HG03060 (cell line): ENCODE results near the gene THOC6.

ENCODE experiments used
- ATAC-seq: cut with Tn5 transposase; IDR thresholded peaks from one replicate; pipeline ENCODE4 v1.9.1; 2021; ENCODE audit warnings: low read depth, moderate number of reproducible peaks; ENCODE audit not compliant: unreplicated experiment

THOC6 gene

GRCh38 chr16:3014971-3015370 is 8.9 kb upstream of the THOC6 start:
- no peak for ATAC-seq

- ATAC-seq = no peak
Observed at GRCh38 chr16:3015865-3016521, 7.8 kb upstream of the THOC6 start.

GRCh38 chr16:3017344-3017743 is 6.5 kb upstream of the THOC6 start:
- no peak for ATAC-seq

GRCh38 chr16:3017794-3018506 is 5.9 kb upstream of the THOC6 start, which contains the start of gene CLDN6:
TSS of gene CLDN6 (minus strand) at chr16:3018183. CDS start at chr16:3016021, 2,162 bp downstream.
- ATAC-seq = no peak

GRCh38 chr16:3019594-3020246 is 4.1 kb upstream of the THOC6 start:
- no peak for ATAC-seq

GRCh38 chr16:3020247-3020603 is 3.6 kb upstream of the THOC6 start, which contains the start of gene TNFRSF12A:
TSS of gene TNFRSF12A (plus strand) at chr16:3020368. CDS start at chr16:3020398, 30 bp downstream.
- no peak for ATAC-seq

- no peak for ATAC-seq
Observed at GRCh38 chr16:3020604-3021448, 3.0 kb upstream of the THOC6 start.

- no peak for ATAC-seq
Observed at GRCh38 chr16:3021449-3022207, 2.2 kb upstream of the THOC6 start.

- no peak for ATAC-seq
Observed at GRCh38 chr16:3022208-3022683, 1.6 kb upstream of the THOC6 start.

- ATAC-seq = no peak
Observed at GRCh38 chr16:3022684-3023414, 986 bp upstream of the THOC6 start.

GRCh38 chr16:3023415-3023668 is 493 bp upstream of the THOC6 start:
- no peak for ATAC-seq

GRCh38 chr16:3025032-3026002 is 1.5 kb downstream of the THOC6 start:
- no peak for ATAC-seq

GRCh38 chr16:3026003-3026378 is 2.2 kb downstream of the THOC6 start:
- ATAC-seq = no peak

- ATAC-seq = no peak
Observed at GRCh38 chr16:3026609-3027488, 3.0 kb downstream of the THOC6 start.

GRCh38 chr16:3027489-3027795 is 3.6 kb downstream of the THOC6 start:
- ATAC-seq = no peak

- ATAC-seq = no peak
Observed at GRCh38 chr16:3027983-3028715, 4.3 kb downstream of the THOC6 start.

- ATAC-seq = no peak
Observed at GRCh38 chr16:3028716-3029319, 5.0 kb downstream of the THOC6 start.
